Measurements from ENCODE around the gene GFI1. TPM values are rescaled to one million over a fixed set of nuclear protein-coding genes. Genes with fewer than 3 reads are reported as not detected.
"Not testable (repeated sequence)": the region's sequence is repeated elsewhere in the genome, so short reads cannot be mapped to it uniquely, and the experiment has no call there.

The GFI1 gene
- total RNA-seq, 2 donors from 2014 or later, result 10.2 to 18.8 TPM

GRCh38 chr1:92442351-92442750, 44.4 kb downstream of the GFI1 start:
- no peak for DNase-seq
- no peak for ATAC-seq
- Mint-ChIP-seq H3K27me3 (no peaks in the 10 kb centered on the region), H3K27ac (no peak overlapping the region), H3K4me3 (no peak overlapping the region), H3K36me3 (ENCODE audit: low read depth) (no peaks in the 10 kb centered on the region), H3K4me1 (peaks cover 8% of the 10 kb centered on the region)
- no peaks in the 10 kb centered on the region for H3K9me3 ChIP-seq (ENCODE audit: control insufficient read depth, low read length, poor library complexity, severe bottlenecking)

GRCh38 chr1:92441697-92442342, 44.9 kb downstream of the GFI1 start:
- no peak overlapping the region for H3K27ac Mint-ChIP-seq
- no peaks in the 10 kb centered on the region for H3K36me3 Mint-ChIP-seq (ENCODE audit: low read depth)
- H3K27me3 Mint-ChIP-seq, result no peaks in the 10 kb centered on the region
- ATAC-seq (no peak), DNase-seq (no peak)
- H3K4me1 Mint-ChIP-seq, result peaks cover 8% of the 10 kb centered on the region
- no peak overlapping the region for H3K4me3 Mint-ChIP-seq
- no peaks in the 10 kb centered on the region for H3K9me3 ChIP-seq (ENCODE audit: control insufficient read depth, low read length, poor library complexity, severe bottlenecking)

DNA sequence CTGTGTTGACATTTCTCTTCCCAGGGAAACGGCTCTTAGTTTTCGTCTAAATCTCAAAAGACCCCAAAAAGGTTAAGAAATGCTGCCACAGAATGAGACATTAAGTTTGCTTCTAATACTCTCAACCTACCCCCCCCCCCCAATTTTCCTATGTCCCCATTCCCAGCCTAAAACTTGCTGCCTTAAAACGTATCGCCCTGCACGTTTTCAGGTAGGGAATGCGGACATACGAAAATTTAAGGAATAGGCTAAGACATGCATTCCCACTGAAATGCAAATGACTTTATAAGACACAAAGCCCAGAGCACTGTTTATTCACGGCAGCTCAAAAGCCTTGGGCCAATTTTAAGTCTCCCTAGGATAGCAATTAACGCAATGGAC, 45.4 kb downstream of the GFI1 start:
- Mint-ChIP-seq H3K27me3 (no peaks in the 10 kb centered on the region), H3K27ac (no peak overlapping the region), H3K4me1 (peaks cover 4% of the 10 kb centered on the region), H3K4me3 (no peak overlapping the region), H3K36me3 (ENCODE audit: low read depth) (no peaks in the 10 kb centered on the region)
- ATAC-seq (no peak), DNase-seq (no peak)
- H3K9me3 ChIP-seq (ENCODE audit: control insufficient read depth, low read length, poor library complexity, severe bottlenecking), result no peaks in the 10 kb centered on the region

GRCh38 chr1:92439291-92439690, 47.4 kb downstream of the GFI1 start:
- H3K27me3 Mint-ChIP-seq, result no peaks in the 10 kb centered on the region
- H3K4me3 Mint-ChIP-seq, result no peak overlapping the region
- H3K9me3 ChIP-seq (ENCODE audit: control insufficient read depth, low read length, poor library complexity, severe bottlenecking), result no peaks in the 10 kb centered on the region
- H3K4me1 Mint-ChIP-seq, result no peaks in the 10 kb centered on the region
- DNase-seq, result no peak
- H3K36me3 Mint-ChIP-seq (ENCODE audit: low read depth), result no peaks in the 10 kb centered on the region
- no peak overlapping the region for H3K27ac Mint-ChIP-seq
- peak; percentile 35 for ATAC-seq

GRCh38 chr1:92434572-92434971, 52.2 kb downstream of the GFI1 start:
- not testable (repeated sequence) for H3K9me3 ChIP-seq (ENCODE audit: control insufficient read depth, low read length, poor library complexity, severe bottlenecking); H3K4me1 Mint-ChIP-seq; H3K27me3 Mint-ChIP-seq; H3K4me3 Mint-ChIP-seq; H3K36me3 Mint-ChIP-seq (ENCODE audit: low read depth); ATAC-seq; H3K27ac Mint-ChIP-seq; DNase-seq

DNA sequence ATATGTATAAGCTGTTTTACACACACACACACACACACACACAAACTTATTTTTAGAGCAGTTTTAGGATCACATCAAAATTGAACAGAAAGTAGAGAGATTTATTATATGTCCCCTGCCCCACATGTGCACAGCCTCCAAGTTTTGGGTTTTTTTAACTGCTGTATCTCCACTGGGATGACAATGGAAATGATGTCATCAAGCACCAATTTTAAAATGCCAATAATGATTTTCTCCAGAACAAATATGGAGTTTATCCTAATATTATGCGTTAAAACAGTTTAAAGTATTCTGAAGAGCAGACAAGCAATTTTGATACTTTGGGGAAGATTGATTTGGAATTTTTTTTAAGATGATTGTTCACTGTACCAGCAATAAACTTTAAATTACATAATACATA, 56.7 kb downstream of the GFI1 start:
- ATAC-seq (no peak), DNase-seq (no peak)
- Mint-ChIP-seq H3K36me3 (ENCODE audit: low read depth) (no peaks in the 10 kb centered on the region), H3K4me3 (no peak overlapping the region), H3K27ac (no peak overlapping the region), H3K4me1 (no peaks in the 10 kb centered on the region), H3K27me3 (no peaks in the 10 kb centered on the region)
- H3K9me3 ChIP-seq (ENCODE audit: control insufficient read depth, low read length, poor library complexity, severe bottlenecking), result no peaks in the 10 kb centered on the region

DNA sequence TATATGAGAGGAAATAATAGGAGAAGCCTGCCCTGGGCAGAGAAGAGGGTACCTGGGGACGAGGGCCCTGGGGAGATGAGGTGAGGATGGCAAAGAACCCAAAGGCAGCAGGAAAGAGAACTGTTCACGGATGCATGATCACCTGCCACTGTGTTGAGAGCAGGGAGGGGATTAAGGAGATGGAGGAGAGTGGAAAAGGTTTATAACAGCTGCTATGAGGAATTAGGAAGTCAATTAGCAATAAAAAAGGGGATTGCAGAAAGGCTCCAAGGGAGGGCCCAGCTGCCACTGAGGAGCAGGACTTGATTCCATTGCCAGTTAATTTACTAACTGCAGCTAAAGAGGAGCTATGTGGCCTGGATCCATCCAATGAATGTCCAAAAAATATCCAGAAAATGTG, 61.1 kb downstream of the GFI1 start:
- no peak overlapping the region for H3K4me3 Mint-ChIP-seq
- H3K9me3 ChIP-seq (ENCODE audit: control insufficient read depth, low read length, poor library complexity, severe bottlenecking), result no peaks in the 10 kb centered on the region
- H3K4me1 Mint-ChIP-seq, result peaks cover 5% of the 10 kb centered on the region
- DNase-seq, result no peak
- no peak for ATAC-seq
- no peak overlapping the region for H3K27ac Mint-ChIP-seq
- no peaks in the 10 kb centered on the region for H3K27me3 Mint-ChIP-seq
- H3K36me3 Mint-ChIP-seq (ENCODE audit: low read depth), result no peaks in the 10 kb centered on the region

Other genes with a start within 250 kb of the GFI1 start
- 10 to 100 TPM; 11.0 to 13.2 TPM for gene GLMN, start 187.9 kb downstream of the GFI1 start, total RNA-seq
- gene RPAP2, start 187.9 kb downstream of the GFI1 start, total RNA-seq, result 10 to 100 TPM; 25.4 to 29.1 TPM